Activated CD4-positive, CD25-positive, alpha-beta regulatory T cell (primary cell): Measurements from ENCODE around the gene SF3A1.

Experiments
- DNase-seq, 4 experiments: peaks; one replicate each; lab custom pipeline; 2025; lab: John Stamatoyannopoulos, UW

The SF3A1 gene

DNA sequence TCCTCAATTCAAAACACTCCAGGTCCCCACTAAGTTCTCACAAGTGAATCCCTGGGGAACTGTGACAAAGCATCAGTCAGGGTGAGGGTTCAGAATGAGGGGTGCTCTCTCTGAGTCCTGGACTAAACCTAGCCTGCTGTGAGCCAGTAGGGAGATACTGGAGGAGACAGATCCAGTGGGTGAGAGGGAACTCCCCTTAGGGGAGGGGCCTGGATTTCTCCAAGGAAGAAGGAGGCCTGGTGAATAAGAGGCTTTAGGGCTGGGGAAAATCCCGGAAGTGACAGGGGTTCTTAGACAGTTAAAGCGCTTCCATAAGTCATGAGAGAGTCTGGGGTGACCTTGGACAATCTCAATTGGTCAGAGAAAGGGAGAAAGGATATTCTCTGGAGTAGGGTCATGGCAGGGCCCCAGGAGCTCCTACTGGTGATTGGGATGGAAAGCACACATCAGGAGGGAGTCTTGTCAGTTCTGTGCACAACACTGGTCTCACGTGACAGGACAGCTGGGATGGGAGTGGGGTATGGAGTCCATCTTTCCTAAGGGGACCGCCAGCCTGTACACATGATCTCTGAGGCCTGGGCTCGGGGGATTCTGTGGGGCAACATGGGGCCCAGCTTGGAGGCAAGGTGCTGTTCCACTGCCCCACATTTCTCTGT, 31.5 kb downstream of the SF3A1 start:
- no peak for DNase-seq

DNA sequence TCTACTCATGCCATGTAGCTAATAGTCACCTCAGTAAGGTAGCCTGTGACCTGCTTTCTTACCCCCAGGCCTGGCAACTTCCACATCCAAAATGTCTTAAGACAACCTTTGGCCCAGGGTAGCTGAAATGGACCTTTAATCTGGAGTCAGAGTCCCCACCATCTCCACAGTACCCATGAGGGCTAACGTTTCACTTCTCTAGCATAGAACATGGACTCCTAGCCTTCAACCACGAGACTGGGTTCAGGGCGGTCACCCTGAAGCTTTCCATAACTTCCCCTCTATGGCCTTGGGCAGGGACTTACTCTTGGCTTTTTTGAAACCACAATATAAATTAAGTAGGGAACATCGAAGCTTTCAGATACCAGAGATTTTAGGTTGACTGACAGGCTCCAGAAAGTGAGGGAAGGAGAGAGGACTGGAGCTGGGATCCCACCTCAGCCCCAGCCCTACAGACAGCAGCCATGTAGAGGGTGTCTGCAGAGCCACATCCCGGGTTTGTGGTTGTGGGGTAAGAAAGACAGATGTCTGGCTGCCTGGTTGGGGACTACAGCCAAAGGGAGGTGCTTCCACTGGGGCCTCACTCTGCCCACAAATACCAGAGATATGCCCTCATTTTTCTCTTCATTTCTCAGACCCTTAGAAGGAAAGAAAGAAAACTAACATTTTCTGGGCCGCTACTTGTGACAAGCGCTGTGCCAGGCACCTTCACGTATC, 32.5 kb downstream of the SF3A1 start:
- no peak for DNase-seq

DNA sequence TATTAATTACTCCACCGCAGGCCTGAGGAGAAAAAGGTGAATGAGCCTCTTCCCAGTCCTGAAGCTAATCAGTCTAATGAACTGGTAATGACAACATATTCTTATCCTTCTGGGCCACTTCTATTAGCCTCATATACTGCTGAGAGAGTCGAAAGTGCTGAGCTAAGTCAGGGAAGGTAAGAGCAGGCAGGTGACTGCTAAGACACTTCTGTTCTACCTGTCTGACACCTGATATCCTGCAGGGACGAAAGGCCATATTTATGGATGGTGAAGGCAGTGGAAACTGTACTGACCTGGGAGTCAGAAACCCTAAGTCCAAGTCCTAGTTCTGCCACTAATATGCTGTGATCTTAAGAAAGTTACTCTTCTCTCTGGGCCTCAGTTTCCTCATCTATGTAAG, 33.4 kb downstream of the SF3A1 start:
- DNase-seq: no peak

DNA sequence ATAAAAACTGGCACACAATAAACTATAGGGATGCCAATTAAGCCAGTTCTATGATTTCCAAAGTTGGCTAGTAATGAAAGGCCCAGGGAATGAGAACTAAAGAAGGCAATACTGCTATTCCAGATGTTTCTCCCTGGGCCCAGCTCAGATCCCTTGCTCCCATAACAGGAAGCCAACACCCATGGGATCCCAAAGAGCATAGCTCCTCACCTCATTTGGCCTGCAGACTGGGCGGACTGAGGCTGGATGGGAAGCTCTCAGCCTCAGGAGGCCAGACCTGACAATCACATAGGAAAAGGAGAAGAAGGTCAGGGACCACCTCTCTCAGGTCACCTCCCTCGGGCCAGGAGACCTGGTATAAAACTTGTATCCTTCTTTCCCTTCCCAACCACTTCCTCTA, 35.2 kb downstream of the SF3A1 start:
- no peak for DNase-seq

DNA sequence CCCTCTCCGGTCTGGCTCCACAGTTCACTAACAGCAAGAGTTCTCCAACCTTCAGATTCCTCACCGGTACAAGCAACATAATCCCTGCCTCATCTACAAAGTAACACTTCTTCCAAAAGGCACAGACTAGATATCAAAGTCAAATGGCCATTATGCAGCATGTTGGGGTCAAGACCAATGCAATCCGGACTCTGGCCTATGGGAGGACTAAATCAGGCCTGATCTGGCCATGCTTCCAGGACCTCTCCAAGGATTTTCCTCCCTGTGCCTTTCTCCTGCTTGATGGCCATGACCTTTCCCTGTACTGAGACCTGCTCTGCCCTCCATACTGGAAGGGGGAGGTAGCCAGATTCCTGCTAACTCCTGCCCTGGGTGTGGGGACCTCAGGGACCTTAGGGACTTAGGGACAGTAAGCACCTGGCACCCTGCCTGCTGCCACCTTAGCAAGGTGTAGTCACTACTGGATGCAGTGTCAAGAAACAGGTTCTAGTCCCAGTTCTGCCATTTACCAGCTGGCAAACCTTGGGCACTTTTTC, 36.6 kb downstream of the SF3A1 start:
- no peak for DNase-seq

DNA sequence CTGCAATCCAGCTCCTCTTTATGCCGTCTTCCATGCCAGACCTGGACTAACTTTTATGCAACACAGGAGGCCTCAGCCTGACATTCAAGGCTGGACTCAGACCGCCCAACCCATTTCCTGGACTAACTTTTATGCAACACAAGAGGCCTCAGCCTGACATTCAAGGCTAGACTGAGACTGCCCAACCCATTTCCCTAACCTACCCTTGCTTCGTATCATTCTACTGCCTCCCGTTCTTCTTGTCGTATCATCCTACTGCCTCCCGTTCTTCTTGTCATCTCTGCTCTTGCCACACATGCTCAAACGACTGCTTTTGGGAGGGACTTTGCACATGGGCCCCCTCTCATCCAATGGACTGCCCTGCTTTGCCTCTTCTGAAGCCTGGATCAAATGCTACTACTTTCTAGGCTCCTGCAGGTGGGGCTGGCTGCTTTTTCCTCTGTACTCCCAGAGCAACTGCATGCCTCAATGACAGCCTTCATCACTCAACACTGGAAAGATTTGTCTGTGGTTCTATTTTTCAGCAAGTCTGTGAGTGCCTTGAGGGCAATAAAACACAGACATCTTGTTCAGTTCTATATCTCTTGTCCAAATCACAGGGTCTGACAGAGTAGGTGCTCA, 37.8 kb downstream of the SF3A1 start:
- no peak for DNase-seq

DNA sequence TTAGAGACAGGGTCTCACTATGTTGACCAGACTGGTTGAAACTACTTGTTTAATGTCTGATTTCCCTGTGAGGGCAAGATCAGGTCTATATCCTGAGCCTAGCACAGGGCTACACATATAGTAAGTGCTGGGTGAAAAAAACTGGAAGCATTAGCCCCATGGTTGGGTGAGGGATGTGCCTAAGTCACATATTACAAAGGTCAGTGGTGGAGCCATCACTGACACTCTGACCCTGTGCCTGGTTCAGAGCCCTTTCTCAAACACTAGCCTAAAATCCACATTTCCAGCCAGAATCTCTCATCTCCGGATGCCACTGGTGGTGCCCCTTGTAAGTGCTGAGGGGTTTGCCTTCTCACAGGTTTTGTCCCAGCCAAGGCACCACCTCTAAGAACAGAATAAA, 38.9 kb downstream of the SF3A1 start:
- DNase-seq: no peak

DNA sequence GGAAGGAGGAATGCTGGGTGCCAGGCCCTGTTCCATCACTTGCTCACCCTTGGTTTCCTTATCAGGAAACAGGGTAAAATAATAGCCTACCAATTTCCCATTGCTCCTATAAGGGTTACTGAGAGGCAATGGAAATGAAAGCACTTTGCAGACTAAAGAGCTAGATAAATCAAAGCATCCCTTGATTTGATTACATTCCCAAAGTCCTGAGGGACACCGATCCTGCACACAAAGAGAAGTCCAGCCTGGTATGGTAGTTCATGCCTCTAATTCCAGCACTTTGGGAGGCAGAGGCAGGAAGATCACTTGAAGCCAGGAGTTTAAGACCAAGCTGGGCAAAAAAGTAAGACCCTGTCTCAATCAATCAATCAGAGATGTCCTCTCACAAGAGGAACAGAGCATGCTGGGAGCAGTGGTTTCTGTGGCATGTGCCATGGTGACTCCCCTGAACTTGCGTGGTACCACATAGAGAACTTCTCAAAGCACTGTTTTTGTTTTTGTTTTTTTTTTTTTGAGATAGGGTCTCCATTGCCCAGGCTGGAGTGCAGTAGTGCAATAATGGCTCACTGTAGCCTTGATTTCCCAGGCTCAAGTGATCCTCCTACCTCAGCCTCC, 40.6 kb downstream of the SF3A1 start:
- DNase-seq: no peak

DNA sequence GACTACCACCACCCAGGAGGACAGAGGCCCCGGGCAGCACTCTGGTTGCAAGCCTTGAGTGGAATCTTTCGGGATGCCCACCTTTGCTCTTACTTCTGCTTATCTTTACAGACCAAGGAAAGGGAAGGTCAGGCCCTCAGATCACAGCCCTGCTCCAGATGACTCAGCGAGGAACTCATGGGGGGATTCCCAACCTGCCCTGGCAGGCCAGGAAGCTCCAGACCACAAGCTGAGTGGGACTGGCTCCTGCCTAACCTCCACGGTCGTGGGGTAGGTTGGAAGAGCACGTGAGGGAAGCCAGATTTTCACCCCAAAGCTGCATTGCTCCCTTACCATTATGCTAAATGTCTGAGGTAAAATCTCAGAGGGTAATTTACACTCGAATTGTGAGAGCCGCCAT, 41.8 kb downstream of the SF3A1 start:
- DNase-seq: no peak

DNA sequence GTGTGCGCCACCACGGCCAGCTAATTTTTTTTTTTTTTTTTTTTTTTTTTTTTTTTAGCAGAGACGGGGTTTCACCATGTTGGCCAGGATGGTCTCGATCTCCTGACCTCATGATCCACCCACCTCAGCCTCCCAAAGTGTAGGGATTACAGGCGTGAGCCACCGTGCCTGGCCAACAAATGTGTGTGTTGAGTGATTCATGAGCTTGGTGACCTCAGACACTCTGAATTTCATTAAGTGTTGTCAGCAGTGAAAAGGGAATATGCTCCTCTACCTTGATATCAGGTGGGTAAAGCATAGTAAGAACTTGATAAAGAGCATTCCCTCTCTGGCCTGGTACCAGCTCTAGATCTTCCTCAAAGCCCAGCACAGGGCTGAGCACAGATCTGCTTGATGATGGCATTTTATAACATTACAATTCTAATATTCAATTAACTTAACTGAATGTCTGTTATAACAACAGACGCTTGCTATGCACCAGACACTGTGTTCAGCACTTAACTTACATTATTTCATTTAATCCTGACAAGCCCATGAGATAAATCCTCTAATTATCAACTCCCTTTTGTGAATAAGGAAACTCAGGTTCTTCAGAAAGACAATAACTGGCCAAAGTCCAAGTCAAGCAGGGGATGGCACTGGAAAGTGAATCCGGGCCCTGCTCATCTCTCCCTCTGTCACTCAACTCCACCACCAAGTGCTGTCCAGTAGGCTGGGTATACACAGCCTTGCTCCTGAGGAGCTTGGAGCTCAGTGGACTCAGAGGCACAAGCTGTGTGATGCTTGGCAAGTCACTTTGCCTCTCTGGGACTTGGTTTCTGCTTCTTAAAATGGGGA, 42.9 kb downstream of the SF3A1 start:
- no peak for DNase-seq

DNA sequence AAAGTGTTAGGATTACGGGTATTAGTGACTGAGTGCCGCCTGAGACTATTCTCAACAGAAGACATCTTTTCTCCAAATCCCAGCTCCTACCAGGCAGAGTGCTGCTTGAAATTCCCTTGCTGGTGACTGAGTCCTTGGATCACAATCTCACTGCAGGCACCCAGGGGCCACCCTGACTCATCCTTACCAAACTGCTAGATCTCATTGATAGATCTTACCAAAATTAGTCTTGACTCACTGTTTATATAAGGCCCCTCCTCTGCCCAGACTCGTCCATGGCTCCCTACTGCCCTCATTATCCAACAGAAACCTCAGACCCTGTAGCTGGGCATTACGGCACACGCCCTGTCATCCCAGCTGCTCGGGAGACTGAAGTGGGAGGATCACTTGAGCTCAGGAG, 44.6 kb downstream of the SF3A1 start:
- DNase-seq: no peak

DNA sequence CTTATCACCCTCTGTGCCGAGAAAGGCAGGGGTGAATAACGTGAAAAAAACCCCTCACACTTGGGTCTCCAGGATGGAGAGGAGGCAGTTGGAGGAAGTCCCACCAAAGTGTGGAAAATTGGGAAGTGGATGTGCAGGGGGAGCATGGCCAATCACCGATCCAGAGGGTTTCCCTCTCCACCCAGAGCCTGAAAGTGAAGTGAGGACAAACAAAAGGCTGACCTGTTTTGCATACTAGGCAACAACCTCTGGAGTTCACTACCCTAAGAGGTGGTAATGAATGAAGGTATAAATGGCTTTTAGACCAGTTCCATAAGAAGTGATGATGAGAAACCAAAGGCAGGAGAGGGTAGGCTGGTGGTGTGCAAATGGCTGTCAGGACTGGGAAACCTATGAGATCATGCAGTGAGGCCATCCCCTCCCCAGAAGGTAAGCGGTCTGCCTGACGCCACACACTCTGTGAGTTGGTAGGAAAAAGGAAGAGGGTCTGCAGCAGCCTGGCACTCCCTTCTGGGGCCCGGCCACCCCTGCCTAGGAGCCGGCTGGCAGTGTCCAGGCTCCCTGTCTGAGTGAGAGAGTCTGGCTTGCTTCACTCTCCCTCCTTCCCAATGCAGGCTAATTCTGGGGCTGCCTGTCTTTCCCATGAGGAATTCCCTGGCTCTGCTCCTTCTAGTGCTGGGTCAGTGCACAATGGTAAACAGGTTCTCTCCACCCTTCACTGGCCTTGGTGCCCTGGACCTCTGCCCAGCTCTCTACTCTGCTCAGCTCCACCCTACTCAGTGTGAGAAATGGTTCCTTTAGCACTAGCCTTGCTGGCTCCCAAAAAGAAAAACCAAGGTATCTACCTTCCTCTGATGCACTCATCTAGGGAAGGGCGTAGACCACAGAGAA, 45.6 kb downstream of the SF3A1 start:
- DNase-seq: no peak

DNA sequence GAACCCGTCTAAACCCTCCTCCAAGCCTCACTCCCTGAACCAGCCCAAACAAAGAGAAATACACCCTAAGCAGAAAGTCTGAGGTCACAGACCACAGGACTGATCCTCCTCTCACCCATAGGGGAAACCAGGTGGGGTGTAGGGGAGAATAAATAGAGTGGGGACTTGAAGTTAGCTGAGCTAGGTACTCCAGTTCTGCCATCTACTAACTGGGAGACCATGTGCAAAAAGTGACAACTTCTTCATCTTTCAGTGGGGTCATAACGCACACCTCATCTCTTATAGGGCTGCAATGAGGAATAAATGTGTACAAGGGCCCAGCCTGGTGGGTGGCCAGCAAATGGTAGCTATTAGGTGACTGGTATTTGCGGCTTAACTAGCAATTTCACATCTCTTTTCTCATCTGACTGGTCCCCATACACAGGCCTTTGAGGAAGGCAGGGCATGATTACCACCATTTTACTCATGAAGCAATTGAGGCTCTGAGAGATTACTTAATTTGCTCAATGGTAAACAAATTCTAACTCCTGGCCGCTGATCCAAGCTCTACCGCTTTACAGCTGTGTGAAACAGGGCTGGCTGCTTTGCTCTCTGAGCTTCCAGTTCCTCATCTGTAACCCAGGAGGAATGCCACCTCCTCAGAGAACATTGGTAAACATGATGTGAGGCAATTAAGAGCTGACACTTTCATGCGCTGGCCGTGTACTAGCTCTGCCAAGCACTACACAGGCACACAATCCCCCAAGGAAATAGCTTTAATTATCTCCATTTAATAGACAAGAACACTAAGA, 46.5 kb downstream of the SF3A1 start:
- no peak for DNase-seq

DNA sequence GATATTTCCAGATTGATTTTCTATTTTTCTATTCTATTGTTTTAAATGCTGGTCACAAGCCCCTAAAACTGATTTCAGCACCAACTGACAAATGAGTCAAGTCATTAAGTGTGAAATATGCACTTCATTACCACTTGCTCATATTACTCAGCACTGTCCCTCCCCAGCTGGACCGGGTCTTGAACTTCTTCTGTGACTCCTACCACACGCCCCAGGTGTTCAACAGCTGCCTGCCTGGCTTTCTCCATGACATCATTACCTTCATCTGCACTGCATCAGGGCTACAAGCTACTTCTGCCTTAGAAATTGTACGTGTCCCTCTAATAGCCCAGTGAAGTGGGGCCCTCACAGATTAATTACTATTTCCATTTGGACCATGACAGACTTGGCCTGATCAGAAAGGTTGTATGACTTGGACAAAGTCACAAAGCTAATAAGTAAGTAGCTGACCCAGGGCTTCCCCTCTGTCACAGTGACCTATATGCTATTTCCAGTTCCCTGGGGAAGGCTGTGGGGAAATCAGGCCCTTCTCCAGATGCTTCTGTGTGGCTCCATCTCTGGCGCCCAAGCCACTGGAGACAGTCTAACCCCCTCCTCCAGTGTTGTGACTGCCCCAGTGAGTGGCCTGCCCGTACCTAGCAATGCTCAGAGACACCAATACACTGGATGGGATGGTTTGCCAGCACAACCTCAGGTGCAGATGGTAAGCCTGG, 48.0 kb downstream of the SF3A1 start:
- DNase-seq: peak in 1 of 4 experiments; percentile 26

DNA sequence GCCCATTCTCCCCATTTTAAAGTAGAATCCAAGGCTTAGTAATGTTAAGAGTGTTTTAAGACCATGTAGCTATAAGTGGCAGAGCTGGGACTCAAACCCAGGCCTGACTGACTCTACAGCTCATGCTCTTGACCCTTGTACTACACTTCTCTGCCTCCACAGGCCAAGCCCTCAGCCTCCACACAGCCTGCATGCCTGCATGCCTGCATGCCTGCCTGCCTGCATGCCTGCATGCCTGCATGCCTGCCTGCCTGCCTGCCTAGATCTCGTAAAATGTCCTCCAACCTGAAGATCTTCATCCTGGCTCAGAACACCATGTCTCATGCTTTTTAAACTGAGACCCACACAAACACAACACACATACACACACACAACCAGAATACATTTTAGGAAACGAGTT, 48.6 kb downstream of the SF3A1 start:
- DNase-seq: no peak

DNA sequence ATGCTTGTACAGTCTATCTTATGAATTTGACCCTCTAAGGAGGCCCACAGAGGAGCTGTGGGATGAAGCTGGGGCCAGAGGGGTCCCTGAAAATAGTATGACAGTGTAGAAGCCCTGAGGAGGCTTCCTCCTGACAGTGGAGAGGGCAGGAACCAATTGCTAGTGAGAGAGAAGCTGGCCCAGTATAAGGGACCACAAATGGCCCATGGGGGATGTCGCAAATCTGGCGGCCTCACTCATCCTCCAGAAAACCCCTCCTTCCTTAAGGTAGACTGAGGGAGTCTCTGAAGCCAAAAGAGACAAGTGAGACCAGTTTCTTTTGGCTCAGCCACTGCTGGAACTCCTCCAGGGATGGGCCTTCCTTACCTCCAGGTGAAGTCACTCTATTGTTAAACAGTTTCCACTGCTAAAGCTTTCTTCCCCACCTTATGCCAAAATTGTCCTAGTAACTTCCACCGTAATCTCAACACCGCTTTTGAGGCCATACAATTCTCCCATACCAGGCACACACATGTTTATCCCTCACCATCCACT, 49.6 kb downstream of the SF3A1 start:
- no peak for DNase-seq

DNA sequence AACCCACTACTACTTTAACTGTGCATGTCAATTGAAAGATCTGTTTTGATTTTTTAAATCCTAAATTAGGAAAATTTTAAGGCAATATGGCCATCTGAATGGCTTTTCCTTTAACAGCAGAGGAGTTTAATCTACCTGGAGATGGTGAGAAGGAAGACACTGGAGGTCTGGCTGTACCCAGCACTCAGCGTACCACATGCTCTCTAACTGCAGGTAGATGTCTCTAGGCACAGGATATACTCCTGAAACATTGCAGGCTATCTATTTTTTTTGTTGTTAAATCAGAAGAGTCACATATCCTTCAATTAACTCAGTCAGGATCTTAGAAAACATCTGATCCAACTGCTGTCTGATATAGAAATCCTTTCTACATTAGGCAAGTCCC, 50.1 kb downstream of the SF3A1 start:
- DNase-seq: no peak

DNA sequence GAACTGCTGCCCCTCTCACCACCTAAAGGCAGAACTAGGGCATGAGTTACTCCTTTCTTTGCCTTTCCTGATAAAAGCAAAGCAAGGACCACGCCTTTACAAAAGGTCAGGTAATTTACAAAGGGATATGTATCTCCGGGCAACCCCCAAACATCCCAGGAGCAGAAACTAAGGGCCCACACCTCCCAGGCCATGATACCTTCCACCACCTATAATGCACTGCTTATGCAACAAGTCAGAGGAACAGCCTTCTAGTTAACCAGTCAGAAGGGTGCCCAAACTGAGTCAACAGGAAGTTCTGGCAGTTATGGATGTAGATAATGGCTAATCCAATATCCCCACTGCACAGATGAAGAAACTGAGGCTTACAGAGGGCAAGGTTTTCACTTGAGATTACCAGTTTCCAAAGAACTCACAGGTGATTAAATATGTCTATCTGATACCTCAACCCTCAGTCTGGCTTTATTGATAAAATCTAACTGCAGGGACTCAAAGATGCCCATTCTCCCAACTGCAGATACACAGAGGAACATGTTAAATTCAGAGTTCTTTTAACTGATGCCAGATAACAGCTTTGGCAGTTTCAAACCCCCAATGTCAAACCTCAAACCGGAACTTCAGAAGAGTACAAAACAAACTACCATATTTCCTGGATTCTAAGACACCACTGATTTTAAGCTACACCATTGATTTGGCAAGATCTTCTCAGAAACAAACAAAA, 50.6 kb downstream of the SF3A1 start:
- DNase-seq: no peak
